CD4-positive, alpha-beta T cell treated with Interleukin-15 for 4 hours (primary cell): Measurements from ENCODE around the gene DYNC2H1.
"Not testable (repeated sequence)": the region's sequence is repeated elsewhere in the genome, so short reads cannot be mapped to it uniquely, and the experiment has no call there.

ENCODE experiments used
- DNase-seq: peaks from one replicate; pipeline ENCODE4 v3.0.0-alpha.2; 2020; ENCODE audit warnings: low spot score

DYNC2H1 gene

GRCh38 chr11:103141986-103142385 is 32.8 kb downstream of the DYNC2H1 start:
- not testable (repeated sequence) for DNase-seq

- no peak for DNase-seq
Measured at GRCh38 chr11:103147627-103148026, 38.4 kb downstream of the DYNC2H1 start.

- DNase-seq, result no peak
Measured at GRCh38 chr11:103157542-103157941, 48.3 kb downstream of the DYNC2H1 start.

GRCh38 chr11:103164093-103164796 is 55.0 kb downstream of the DYNC2H1 start:
- no peak for DNase-seq

- DNase-seq, result no peak
Measured at GRCh38 chr11:103167166-103167565, 57.9 kb downstream of the DYNC2H1 start.

GRCh38 chr11:103170865-103171264 is 61.6 kb downstream of the DYNC2H1 start:
- DNase-seq, result no peak

GRCh38 chr11:103175461-103176129 is 66.4 kb downstream of the DYNC2H1 start:
- DNase-seq, result no peak

GRCh38 chr11:103183981-103184611 is 74.9 kb downstream of the DYNC2H1 start:
- DNase-seq, result no peak

GRCh38 chr11:103202048-103202651 is 92.9 kb downstream of the DYNC2H1 start:
- DNase-seq, result no peak

- DNase-seq, result no peak
Measured at GRCh38 chr11:103210543-103210942, 101.3 kb downstream of the DYNC2H1 start.

GRCh38 chr11:103215812-103216211 is 106.6 kb downstream of the DYNC2H1 start:
- no peak for DNase-seq

GRCh38 chr11:103220133-103220532 is 110.9 kb downstream of the DYNC2H1 start:
- no peak for DNase-seq

GRCh38 chr11:103222806-103223205 is 113.6 kb downstream of the DYNC2H1 start:
- no peak for DNase-seq

- DNase-seq, result no peak
Measured at GRCh38 chr11:103228807-103229206, 119.6 kb downstream of the DYNC2H1 start.

GRCh38 chr11:103234974-103235373 is 125.7 kb downstream of the DYNC2H1 start:
- DNase-seq, result no peak

GRCh38 chr11:103241574-103241973 is 132.3 kb downstream of the DYNC2H1 start:
- no peak for DNase-seq

GRCh38 chr11:103254123-103254522 is 144.9 kb downstream of the DYNC2H1 start:
- DNase-seq, result no peak

GRCh38 chr11:103257360-103257759 is 148.1 kb downstream of the DYNC2H1 start:
- no peak for DNase-seq

GRCh38 chr11:103266167-103266831 is 157.1 kb downstream of the DYNC2H1 start:
- no peak for DNase-seq

- no peak for DNase-seq
Measured at GRCh38 chr11:103272876-103273275, 163.7 kb downstream of the DYNC2H1 start.

GRCh38 chr11:103274025-103274424 is 164.8 kb downstream of the DYNC2H1 start:
- no peak for DNase-seq

- no peak for DNase-seq
Measured at GRCh38 chr11:103279821-103280220, 170.6 kb downstream of the DYNC2H1 start.
